Measurements from ENCODE around the gene METTL16. TPM values are rescaled to one million over a fixed set of nuclear protein-coding genes. Genes with fewer than 3 reads are reported as not detected.

METTL16 gene
- polyA plus RNA-seq, 1 of the 3 experiments (the other 2 are of a cell fraction), result 8.1 TPM

GRCh38 chr17:2478458-2478857 is 33.2 kb downstream of the METTL16 start:
- Histone ChIP-seq H3K9me3 (no peaks in the 10 kb centered on the region), H4K20me1 (ENCODE audit: insufficient read depth) (no peaks in the 10 kb centered on the region), H3K4me1 (ENCODE audit: control insufficient read depth in 1 of 2, insufficient read depth in 2 of 2, low read depth in 1 of 2, low read length in 1 of 2) (peaks cover 0 to 5% of the 10 kb centered on the region in 2 experiments; a peak in 1 of 4 replicates), H3K4me3 (ENCODE audit: low read depth in 2 of 2, low read length in 1 of 2) (no peak overlapping the region), H3K27ac (ENCODE audit: low read depth in 2 of 2, low read length in 1 of 2) (no peak overlapping the region), H3K9me2 (0 out of 2 replicates have a peak, but pooled peaks cover 3% of the 10 kb centered on the region), H3K36me3 (replicated peaks in 1 of 2; ENCODE audit: control insufficient read depth in 1 of 2, insufficient read depth in 2 of 2, low read length in 1 of 2) (peaks cover 24 to 28% of the 10 kb centered on the region in 2 experiments), H2AFZ (ENCODE audit: low read depth) (no peak overlapping the region), H3K79me2 (ENCODE audit: insufficient read depth) (peaks cover 19% of the 10 kb centered on the region), H3K27me3 (ENCODE audit: insufficient read depth) (no peaks in the 10 kb centered on the region), H3F3A (replicated peaks; ENCODE audit: insufficient read depth) (no peaks in the 10 kb centered on the region), H3K9ac (no peak overlapping the region), H3K4me2 (no peak overlapping the region)
- TF ChIP-seq RFX5 (IDR thresholded peaks at IDR 0.05; ENCODE audit: low read length) (no peak), PBX3 (IDR thresholded peaks at IDR 0.05) (no peak), TAF1 (IDR thresholded peaks at IDR 0.05; ENCODE audit: borderline replicate concordance, low read depth, low read length) (no peak), REST (IDR thresholded peaks at IDR 0.05; ENCODE audit: low read depth, low read length) (no peak), RAD21 (IDR thresholded peaks at IDR 0.05; ENCODE audit: low read length) (no peak), MAX (IDR thresholded peaks at IDR 0.05; ENCODE audit: low read depth) (no peak), NFIC (IDR thresholded peaks at IDR 0.05; ENCODE audit: borderline replicate concordance) (no peak), CHD2 (IDR thresholded peaks at IDR 0.05; ENCODE audit: low read length, partially characterized antibody) (no peak), USF2 (IDR thresholded peaks at IDR 0.05; ENCODE audit: borderline replicate concordance, low read depth, low read length) (no peak), TEAD4 (IDR thresholded peaks at IDR 0.05; ENCODE audit: borderline replicate concordance, insufficient read depth) (no peak), GATA2 (CRISPR knock-in tag; IDR thresholded peaks at IDR 0.05) (no peak), EP300 (IDR thresholded peaks at IDR 0.05; ENCODE audit: borderline replicate concordance in 1 of 2, low read depth in 1 of 2, low read length in 1 of 2) (no peak), USF1 (IDR thresholded peaks at IDR 0.05; ENCODE audit: borderline replicate concordance, low read depth) (no peak), FOXJ3 (CRISPR knock-in tag; IDR thresholded peaks at IDR 0.05) (no peak), SIN3A (IDR thresholded peaks at IDR 0.05; ENCODE audit: borderline replicate concordance, low read depth, low read length) (no peak)
- WGBS (ENCODE audit: low lambda C conversion rate), result 65% methylated on average over 3 of the region's 3 CpGs
- ChIA-PET CTCF (no interaction called here), POLR2A (no interaction called here)
- no peak for DNase-seq

All from SK-N-SH (cell line).